ENCODE measurements around the gene ATP1A4. TPM values are rescaled to one million over a fixed set of nuclear protein-coding genes. Genes with fewer than 3 reads are reported as not detected.

ATP1A4 gene
- polyA plus RNA-seq, 4 donors, result 0.12 to 0.24 TPM; not detected in 2

DNA sequence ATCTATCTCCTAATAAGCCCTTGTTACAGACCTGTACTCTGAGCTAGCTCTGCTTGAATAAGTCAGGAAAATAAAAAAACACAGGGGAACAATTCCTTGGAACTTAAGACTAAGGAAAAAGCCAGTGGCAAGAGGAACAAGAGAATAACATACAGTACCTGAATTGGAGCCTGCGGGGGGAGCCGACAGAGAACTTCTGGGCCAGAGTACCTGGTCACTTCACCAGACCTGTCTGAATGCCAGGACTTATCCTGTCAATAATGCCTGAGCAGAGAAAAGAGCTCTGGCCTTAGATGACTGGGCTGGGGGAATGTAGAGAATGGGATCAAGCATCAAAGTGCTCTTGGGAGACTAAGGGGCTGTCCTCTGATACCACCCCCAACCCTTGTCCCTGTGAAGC, 68.9 kb downstream of the ATP1A4 start:
- WGBS, 3 donors, result 88 to 94% (median 90%) methylated on average over 2 of the region's 2 CpGs
- no peaks in the 10 kb centered on the region for H3K9me3 ChIP-seq (ENCODE audit: control insufficient read depth in 2 of 2, insufficient read depth in 1 of 2, low read depth in 1 of 2, low read length in 1 of 2)
- DNase-seq, result no peak
- H3K4me1 ChIP-seq (ENCODE audit: control insufficient read depth in 3 of 3, insufficient read depth in 2 of 3, low read depth in 1 of 3, low read length in 2 of 3), result peaks cover 0 to 16% (median 4%) of the 10 kb centered on the region in 3 donors
- no peak overlapping the region for H3K4me3 ChIP-seq (ENCODE audit: low read depth in 1 of 3, low read length in 3 of 3)
- H3K27me3 ChIP-seq (ENCODE audit: control insufficient read depth in 3 of 3, insufficient read depth in 3 of 3, low read length in 3 of 3), result no peaks in the 10 kb centered on the region
- FAIRE-seq, result no peak
- peaks cover 28 to 46% (median 34%) of the 10 kb centered on the region in 3 donors for H3K36me3 ChIP-seq (ENCODE audit: control insufficient read depth in 3 of 3, insufficient read depth in 2 of 3, low read depth in 1 of 3, low read length in 3 of 3)
- H3K27ac ChIP-seq (ENCODE audit: low read depth in 1 of 3, low read length in 2 of 3), result no peak overlapping the region

DNA sequence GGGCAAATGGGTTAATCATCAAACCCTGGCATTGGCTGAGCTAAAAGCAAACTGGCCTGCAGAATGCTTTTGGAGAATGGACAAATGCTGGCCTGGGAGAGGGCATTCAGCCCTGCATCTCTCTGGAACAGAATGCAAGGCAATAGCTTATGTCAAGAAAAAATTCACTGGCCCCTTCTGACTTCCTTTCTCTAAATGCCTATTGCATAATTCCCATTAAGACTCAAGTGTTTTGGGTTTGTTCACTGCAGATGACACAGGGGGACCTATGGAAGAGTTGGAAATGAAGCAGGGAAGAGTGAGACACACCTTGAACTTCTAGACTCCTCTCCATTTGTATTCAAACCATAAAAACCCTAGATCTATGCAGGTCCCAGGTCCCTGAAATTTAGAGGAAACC, 69.7 kb downstream of the ATP1A4 start:
- H3K4me1 ChIP-seq (ENCODE audit: control insufficient read depth in 3 of 3, insufficient read depth in 2 of 3, low read depth in 1 of 3, low read length in 2 of 3), result peaks cover 0 to 16% (median 4%) of the 10 kb centered on the region in 3 donors
- H3K27me3 ChIP-seq (ENCODE audit: control insufficient read depth in 3 of 3, insufficient read depth in 3 of 3, low read length in 3 of 3), result no peaks in the 10 kb centered on the region
- H3K9me3 ChIP-seq (ENCODE audit: control insufficient read depth in 2 of 2, insufficient read depth in 1 of 2, low read depth in 1 of 2, low read length in 1 of 2), result no peaks in the 10 kb centered on the region
- H3K27ac ChIP-seq (ENCODE audit: low read depth in 1 of 3, low read length in 2 of 3), result no peak overlapping the region
- H3K36me3 ChIP-seq (ENCODE audit: control insufficient read depth in 3 of 3, insufficient read depth in 2 of 3, low read depth in 1 of 3, low read length in 3 of 3), result peaks cover 31 to 51% (median 33%) of the 10 kb centered on the region in 3 donors
- H3K4me3 ChIP-seq (ENCODE audit: low read depth in 1 of 3, low read length in 3 of 3), result no peak overlapping the region
- no peak for FAIRE-seq
- no peak for DNase-seq

DNA sequence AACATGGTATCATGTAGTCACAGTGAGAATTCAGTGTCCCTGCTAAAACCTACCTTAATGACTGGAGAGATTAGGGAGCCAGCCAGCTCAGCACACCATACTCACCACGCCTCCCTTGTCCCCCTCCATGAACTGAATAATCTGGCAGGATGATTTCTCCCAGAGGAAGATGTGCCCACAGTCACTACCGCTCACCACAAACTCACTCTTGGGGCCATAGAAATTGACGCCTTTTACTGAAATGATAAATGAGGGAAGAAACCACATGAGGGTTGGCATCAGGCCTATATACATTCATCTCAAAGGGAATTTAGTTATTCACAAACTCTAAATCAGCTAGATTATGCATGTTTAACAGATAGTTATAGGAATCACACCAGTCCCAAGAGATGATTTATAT, 71.1 kb downstream of the ATP1A4 start:
- FAIRE-seq (no peak), DNase-seq (no peak)

DNA sequence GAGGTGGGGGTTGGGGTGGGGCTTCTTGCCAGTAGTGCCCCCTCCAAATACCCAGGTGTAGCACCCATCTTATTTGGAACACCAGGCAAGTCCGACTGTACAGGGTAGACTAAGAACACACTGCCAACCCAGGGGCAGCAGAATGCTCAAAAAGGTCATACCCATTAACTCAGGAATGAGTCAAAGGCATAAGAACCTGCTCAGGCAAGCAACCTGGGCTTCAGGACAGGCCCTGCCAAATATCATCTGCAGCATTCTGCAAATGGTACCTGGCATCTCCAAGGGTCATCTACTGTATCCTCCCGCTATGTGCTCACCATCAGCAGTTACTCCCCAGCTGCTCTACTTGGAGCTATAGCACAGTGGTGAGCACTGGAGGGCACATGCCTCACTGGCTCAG, 73.2 kb downstream of the ATP1A4 start:
- no peaks in the 10 kb centered on the region for H3K9me3 ChIP-seq (ENCODE audit: control insufficient read depth in 2 of 2, insufficient read depth in 1 of 2, low read depth in 1 of 2, low read length in 1 of 2)
- H3K4me3 ChIP-seq (ENCODE audit: low read depth in 1 of 3, low read length in 3 of 3), result no peak overlapping the region
- H3K27ac ChIP-seq (ENCODE audit: low read depth in 1 of 3, low read length in 2 of 3), result no peak overlapping the region
- peaks cover 21 to 45% (median 40%) of the 10 kb centered on the region in 3 donors for H3K36me3 ChIP-seq (ENCODE audit: control insufficient read depth in 3 of 3, insufficient read depth in 2 of 3, low read depth in 1 of 3, low read length in 3 of 3)
- no peak for FAIRE-seq
- peaks cover 0 to 4% (median 0%) of the 10 kb centered on the region in 3 donors for H3K4me1 ChIP-seq (ENCODE audit: control insufficient read depth in 3 of 3, insufficient read depth in 2 of 3, low read depth in 1 of 3, low read length in 2 of 3)
- DNase-seq, result no peak
- WGBS, 3 donors, result 92 to 95% (median 92%) methylated on average over 2 of the region's 2 CpGs
- H3K27me3 ChIP-seq (ENCODE audit: control insufficient read depth in 3 of 3, insufficient read depth in 3 of 3, low read length in 3 of 3), result no peaks in the 10 kb centered on the region

More for the DNA sequence above, 71.1 kb downstream of the ATP1A4 start:
- no peaks in the 10 kb centered on the region for H3K27me3 ChIP-seq (ENCODE audit: control insufficient read depth in 3 of 3, insufficient read depth in 3 of 3, low read length in 3 of 3)
- 86 to 89% (median 88%) methylated on average over 3 of the region's 3 CpGs for WGBS, 3 donors
- H3K27ac ChIP-seq (ENCODE audit: low read depth in 1 of 3, low read length in 2 of 3), result no peak overlapping the region
- peaks cover 0 to 8% (median 4%) of the 10 kb centered on the region in 3 donors for H3K4me1 ChIP-seq (ENCODE audit: control insufficient read depth in 3 of 3, insufficient read depth in 2 of 3, low read depth in 1 of 3, low read length in 2 of 3)
- no peaks in the 10 kb centered on the region for H3K9me3 ChIP-seq (ENCODE audit: control insufficient read depth in 2 of 2, insufficient read depth in 1 of 2, low read depth in 1 of 2, low read length in 1 of 2)
- peaks cover 29 to 52% (median 39%) of the 10 kb centered on the region in 3 donors for H3K36me3 ChIP-seq (ENCODE audit: control insufficient read depth in 3 of 3, insufficient read depth in 2 of 3, low read depth in 1 of 3, low read length in 3 of 3)
- H3K4me3 ChIP-seq (ENCODE audit: low read depth in 1 of 3, low read length in 3 of 3), result no peak overlapping the region

DNA sequence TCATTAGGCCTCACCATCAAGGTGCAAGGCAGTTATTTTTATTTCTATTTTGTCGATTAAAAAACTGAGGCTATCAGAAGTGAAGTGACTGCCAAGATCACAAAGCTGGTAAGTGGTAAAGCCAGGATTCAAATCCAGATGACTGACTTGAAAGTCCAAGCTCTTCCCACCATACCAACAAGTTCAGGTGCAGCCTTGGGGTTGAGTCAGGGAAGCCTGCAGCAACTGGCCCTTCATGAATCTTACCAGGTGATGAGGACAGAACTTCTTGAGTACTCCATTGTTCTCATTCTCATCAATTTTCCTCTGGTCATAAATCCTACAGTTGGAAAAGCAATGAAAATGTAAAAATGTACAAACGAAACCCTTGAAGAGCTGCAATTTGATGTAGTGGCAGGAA, 73.9 kb downstream of the ATP1A4 start:
- Histone ChIP-seq H3K9me3 (ENCODE audit: control insufficient read depth in 2 of 2, insufficient read depth in 1 of 2, low read depth in 1 of 2, low read length in 1 of 2) (no peaks in the 10 kb centered on the region), H3K36me3 (ENCODE audit: control insufficient read depth in 3 of 3, insufficient read depth in 2 of 3, low read depth in 1 of 3, low read length in 3 of 3) (peaks cover 21 to 45% (median 41%) of the 10 kb centered on the region in 3 donors), H3K27ac (ENCODE audit: low read depth in 1 of 3, low read length in 2 of 3) (no peak overlapping the region), H3K4me3 (ENCODE audit: low read depth in 1 of 3, low read length in 3 of 3) (no peak overlapping the region), H3K4me1 (ENCODE audit: control insufficient read depth in 3 of 3, insufficient read depth in 2 of 3, low read depth in 1 of 3, low read length in 2 of 3) (peaks cover 0 to under 1% (median 0%) of the 10 kb centered on the region in 3 donors), H3K27me3 (ENCODE audit: control insufficient read depth in 3 of 3, insufficient read depth in 3 of 3, low read length in 3 of 3) (no peaks in the 10 kb centered on the region)
- DNase-seq, result no peak
- WGBS, 3 donors, result 62 to 74% (median 72%) methylated on average over 2 of the region's 2 CpGs
- no peak for FAIRE-seq

DNA sequence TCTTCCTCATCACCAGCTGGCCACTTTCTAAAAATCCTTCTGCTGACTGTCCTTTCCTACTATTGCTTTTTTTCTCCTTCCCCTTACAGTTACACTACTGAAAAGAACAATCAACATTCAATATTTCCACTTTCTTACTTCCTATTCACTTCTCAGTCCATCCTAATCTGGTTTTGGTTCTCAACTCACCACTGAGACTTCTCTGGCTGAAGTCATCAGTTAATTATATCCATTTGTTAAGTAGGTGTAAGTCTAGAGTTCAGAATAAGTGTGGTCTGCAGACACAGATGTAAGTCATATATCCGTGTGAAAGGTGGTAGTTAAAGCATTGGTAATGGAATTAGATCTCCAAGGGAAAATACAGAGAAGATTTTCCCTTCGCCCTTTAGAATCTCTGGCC, 75.2 kb downstream of the ATP1A4 start:
- no peak overlapping the region for H3K27ac ChIP-seq (ENCODE audit: low read depth in 1 of 3, low read length in 2 of 3)
- H3K4me1 ChIP-seq (ENCODE audit: control insufficient read depth in 3 of 3, insufficient read depth in 2 of 3, low read depth in 1 of 3, low read length in 2 of 3), result no peaks in the 10 kb centered on the region
- no peak overlapping the region for H3K4me3 ChIP-seq (ENCODE audit: low read depth in 1 of 3, low read length in 3 of 3)
- H3K36me3 ChIP-seq (ENCODE audit: control insufficient read depth in 3 of 3, insufficient read depth in 2 of 3, low read depth in 1 of 3, low read length in 3 of 3), result peaks cover 16 to 46% (median 41%) of the 10 kb centered on the region in 3 donors
- no peaks in the 10 kb centered on the region for H3K9me3 ChIP-seq (ENCODE audit: control insufficient read depth in 2 of 2, insufficient read depth in 1 of 2, low read depth in 1 of 2, low read length in 1 of 2)
- no peaks in the 10 kb centered on the region for H3K27me3 ChIP-seq (ENCODE audit: control insufficient read depth in 3 of 3, insufficient read depth in 3 of 3, low read length in 3 of 3)
- no peak for DNase-seq
- WGBS, 3 donors, result 83 to 91% (median 91%) methylated on average over 2 of the region's 2 CpGs
- no peak for FAIRE-seq

DNA sequence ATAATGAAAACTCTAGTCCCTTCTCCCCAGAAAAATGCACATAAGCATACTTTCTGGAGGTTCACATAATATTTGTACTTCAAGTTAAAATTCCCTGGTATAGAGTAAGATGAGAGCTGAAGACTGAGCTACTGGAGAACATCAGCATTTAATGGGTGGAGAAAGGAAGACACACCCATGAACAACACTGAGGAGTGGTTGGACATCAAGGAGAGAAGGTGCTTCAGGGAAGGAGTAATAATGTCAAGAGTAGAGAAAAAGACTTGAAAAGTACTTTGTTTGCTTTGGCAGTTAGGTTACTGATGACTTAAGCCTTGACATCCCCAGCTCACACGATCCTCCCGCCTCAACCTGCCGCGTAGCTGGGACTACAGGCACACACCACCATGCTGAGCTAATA, 75.6 kb downstream of the ATP1A4 start:
- Histone ChIP-seq H3K9me3 (ENCODE audit: control insufficient read depth in 2 of 2, insufficient read depth in 1 of 2, low read depth in 1 of 2, low read length in 1 of 2) (no peaks in the 10 kb centered on the region), H3K4me1 (ENCODE audit: control insufficient read depth in 3 of 3, insufficient read depth in 2 of 3, low read depth in 1 of 3, low read length in 2 of 3) (no peaks in the 10 kb centered on the region), H3K27me3 (ENCODE audit: control insufficient read depth in 3 of 3, insufficient read depth in 3 of 3, low read length in 3 of 3) (no peaks in the 10 kb centered on the region), H3K4me3 (ENCODE audit: low read depth in 1 of 3, low read length in 3 of 3) (no peak overlapping the region), H3K36me3 (ENCODE audit: control insufficient read depth in 3 of 3, insufficient read depth in 2 of 3, low read depth in 1 of 3, low read length in 3 of 3) (peaks cover 20 to 46% (median 44%) of the 10 kb centered on the region in 3 donors), H3K27ac (ENCODE audit: low read depth in 1 of 3, low read length in 2 of 3) (no peak overlapping the region)
- FAIRE-seq (no peak), DNase-seq (no peak)
- 92 to 95% (median 92%) methylated on average over 4 of the region's 4 CpGs for WGBS, 3 donors

DNA sequence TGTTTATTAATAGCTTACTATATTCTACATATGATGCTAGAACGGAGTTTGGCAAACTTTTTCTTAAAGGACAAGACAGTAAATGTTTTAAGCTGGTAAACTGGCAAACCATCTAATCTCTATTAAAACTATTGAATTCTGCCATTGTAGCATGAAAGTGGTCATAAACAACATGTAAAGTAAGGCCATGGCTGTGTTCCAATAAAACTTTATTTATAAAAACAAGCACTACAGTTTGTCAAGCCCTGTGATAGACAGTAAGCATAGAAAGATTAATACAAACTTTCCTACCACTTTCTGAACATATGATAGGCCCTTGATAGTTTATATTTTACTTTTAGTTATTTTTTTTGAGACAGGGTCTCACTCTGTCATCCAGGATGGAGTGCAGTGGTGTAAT, 76.2 kb downstream of the ATP1A4 start:
- no peaks in the 10 kb centered on the region for H3K4me1 ChIP-seq (ENCODE audit: control insufficient read depth in 3 of 3, insufficient read depth in 2 of 3, low read depth in 1 of 3, low read length in 2 of 3)
- no peaks in the 10 kb centered on the region for H3K27me3 ChIP-seq (ENCODE audit: control insufficient read depth in 3 of 3, insufficient read depth in 3 of 3, low read length in 3 of 3)
- no peaks in the 10 kb centered on the region for H3K9me3 ChIP-seq (ENCODE audit: control insufficient read depth in 2 of 2, insufficient read depth in 1 of 2, low read depth in 1 of 2, low read length in 1 of 2)
- peaks cover 17 to 47% (median 43%) of the 10 kb centered on the region in 3 donors for H3K36me3 ChIP-seq (ENCODE audit: control insufficient read depth in 3 of 3, insufficient read depth in 2 of 3, low read depth in 1 of 3, low read length in 3 of 3)
- WGBS, 3 donors, result 97 to 100% (median 97%) methylated on average over 1 of the region's 1 CpG
- DNase-seq, result no peak
- no peak overlapping the region for H3K27ac ChIP-seq (ENCODE audit: low read depth in 1 of 3, low read length in 2 of 3)
- H3K4me3 ChIP-seq (ENCODE audit: low read depth in 1 of 3, low read length in 3 of 3), result no peak overlapping the region
- FAIRE-seq, result no peak

DNA sequence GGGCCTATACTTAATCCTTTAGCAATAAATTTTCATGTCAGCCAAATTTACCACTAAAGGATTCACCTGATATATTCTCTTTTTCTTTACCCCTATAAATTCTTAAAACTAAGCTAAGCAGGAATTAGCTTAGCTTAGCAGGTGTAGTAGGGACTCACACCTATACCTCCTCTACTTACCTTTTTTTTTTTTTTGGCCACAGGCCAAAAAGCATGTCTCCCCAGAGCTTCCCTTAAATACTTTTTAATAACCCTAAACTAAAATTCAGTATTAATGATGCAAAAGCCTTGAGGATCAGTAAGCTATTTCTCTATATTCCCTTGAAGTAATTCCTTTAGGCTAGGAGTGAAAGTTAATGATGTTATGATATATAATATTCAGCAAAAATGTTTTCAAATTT, 77.0 kb downstream of the ATP1A4 start:
- no peak for FAIRE-seq

More for the DNA sequence above, 77.0 kb downstream of the ATP1A4 start:
- no peaks in the 10 kb centered on the region for H3K27me3 ChIP-seq (ENCODE audit: control insufficient read depth in 3 of 3, insufficient read depth in 3 of 3, low read length in 3 of 3)
- no peaks in the 10 kb centered on the region for H3K4me1 ChIP-seq (ENCODE audit: control insufficient read depth in 3 of 3, insufficient read depth in 2 of 3, low read depth in 1 of 3, low read length in 2 of 3)
- H3K27ac ChIP-seq (ENCODE audit: low read depth in 1 of 3, low read length in 2 of 3), result no peak overlapping the region
- H3K9me3 ChIP-seq (ENCODE audit: control insufficient read depth in 2 of 2, insufficient read depth in 1 of 2, low read depth in 1 of 2, low read length in 1 of 2), result no peaks in the 10 kb centered on the region
- DNase-seq, result no peak
- H3K36me3 ChIP-seq (ENCODE audit: control insufficient read depth in 3 of 3, insufficient read depth in 2 of 3, low read depth in 1 of 3, low read length in 3 of 3), result peaks cover 17 to 44% (median 39%) of the 10 kb centered on the region in 3 donors
- no peak overlapping the region for H3K4me3 ChIP-seq (ENCODE audit: low read depth in 1 of 3, low read length in 3 of 3)

All from small intestine (tissue), 7 donors.